SHP77 (cell line): ENCODE data around the gene SLC45A1.

Experiments
- DNase-seq, 2 experiments: peaks; one replicate each; lab custom pipeline; 2025; lab: John Stamatoyannopoulos, UW

SLC45A1 gene

DNA sequence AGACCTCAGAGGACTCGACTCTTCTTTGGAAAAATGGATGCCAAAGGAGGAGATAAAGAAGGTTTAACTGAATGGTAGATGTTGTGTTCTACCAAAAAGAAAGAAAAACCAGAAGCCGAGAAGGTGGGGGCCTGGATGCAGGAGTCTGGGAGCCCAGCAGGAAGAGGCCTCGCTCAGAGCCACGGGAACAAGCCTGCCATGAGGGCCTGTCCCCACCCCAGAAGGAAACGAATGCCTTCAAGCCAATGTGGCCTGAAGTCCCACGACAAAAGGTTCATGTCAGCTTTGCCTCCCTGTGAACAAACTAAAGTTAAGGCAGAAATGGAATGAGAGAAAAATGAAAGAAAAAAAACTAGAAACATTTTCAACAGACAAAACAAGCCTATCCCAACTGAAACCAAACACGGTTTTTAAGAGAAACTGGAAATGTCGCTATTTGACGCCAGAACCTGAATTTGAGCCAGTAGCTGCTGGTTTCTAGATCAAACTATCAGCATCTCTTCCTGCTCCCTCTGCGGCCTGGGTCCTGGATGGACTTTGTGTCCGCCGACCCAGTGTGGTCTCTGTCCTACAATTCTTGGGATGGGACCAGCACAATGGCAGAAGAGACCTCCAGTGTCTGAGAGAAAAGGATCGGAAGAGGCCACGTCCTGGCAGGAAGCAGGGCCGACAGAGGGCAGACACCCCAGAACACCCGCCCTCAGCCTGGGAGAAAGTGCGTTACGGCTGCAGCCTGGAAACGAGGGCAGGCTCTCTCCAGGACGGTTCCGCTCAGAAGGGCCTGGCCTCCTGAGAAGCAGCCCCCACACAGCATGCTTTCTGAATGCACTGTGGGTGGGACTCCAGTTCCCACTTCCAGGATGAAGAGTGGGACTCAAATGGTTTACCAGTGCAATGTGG is 35.2 kb downstream of the SLC45A1 start:
- no peak for DNase-seq

DNA sequence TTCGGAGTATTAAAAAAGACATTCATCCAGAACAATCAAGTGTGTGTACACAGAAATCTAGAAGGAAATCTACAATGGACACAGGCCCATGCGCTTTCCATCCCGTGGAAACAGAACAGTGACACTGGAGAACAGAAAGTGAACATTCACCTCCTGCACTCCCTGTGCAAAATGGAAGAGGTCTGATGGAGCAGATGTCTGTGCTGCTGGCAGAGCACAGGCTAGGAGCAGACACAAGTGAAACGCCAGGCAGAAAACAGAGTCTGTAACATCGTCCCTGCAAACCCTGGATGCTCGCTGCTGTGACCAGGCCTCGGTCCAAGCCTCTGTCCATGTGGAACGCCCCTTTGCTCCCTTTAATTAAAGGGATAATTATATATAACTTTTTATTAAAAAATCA is 36.1 kb downstream of the SLC45A1 start:
- no peak for DNase-seq

- no peak for DNase-seq
Measured at GRCh38 chr1:8355439-8356255, 37.7 kb downstream of the SLC45A1 start.

DNA sequence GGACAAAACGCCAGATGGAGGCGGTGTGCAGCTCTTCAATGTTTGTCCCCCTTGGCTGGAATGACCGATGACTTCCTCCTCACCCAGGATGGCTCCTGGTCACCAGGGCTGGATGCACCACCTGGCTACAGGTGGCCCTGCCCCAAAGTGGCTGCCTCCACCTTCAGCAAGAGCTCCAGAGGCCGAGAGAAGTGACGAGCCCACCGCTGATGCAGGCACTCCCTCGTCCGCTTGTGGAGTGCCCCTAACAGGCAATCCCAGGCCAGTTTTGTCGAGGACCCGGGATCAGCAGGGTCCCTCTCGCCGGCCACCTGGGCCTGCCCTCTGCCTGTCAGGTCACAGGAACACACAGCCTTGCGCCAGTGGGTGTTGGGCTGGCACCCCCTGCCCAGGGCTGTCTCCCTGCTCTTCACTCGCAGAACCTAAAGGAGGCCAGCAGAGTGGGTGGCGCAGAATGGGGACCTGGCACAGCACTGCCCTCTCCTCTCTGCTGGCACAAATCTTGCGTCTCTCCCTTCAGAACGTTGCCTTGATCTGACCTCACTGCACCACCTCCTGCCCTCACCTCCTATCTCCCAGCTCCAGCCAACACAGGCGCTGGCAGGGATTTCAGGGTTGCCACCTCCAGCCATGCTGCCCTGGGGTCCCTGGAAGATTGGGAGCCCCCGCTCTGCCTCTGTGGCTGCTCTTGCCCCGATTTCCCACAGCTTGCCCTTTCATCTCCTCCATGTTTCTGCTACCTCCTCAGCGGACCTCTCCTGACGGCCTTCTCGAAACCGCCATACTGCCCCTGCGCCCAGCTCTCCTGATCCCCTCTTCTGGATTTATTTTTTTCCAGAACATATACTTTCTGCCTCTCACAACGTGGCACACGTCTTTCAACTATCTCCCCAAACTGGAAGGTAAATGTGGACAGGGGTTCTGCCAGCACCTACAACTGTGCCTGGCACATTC is 38.6 kb downstream of the SLC45A1 start:
- no peak for DNase-seq

DNA sequence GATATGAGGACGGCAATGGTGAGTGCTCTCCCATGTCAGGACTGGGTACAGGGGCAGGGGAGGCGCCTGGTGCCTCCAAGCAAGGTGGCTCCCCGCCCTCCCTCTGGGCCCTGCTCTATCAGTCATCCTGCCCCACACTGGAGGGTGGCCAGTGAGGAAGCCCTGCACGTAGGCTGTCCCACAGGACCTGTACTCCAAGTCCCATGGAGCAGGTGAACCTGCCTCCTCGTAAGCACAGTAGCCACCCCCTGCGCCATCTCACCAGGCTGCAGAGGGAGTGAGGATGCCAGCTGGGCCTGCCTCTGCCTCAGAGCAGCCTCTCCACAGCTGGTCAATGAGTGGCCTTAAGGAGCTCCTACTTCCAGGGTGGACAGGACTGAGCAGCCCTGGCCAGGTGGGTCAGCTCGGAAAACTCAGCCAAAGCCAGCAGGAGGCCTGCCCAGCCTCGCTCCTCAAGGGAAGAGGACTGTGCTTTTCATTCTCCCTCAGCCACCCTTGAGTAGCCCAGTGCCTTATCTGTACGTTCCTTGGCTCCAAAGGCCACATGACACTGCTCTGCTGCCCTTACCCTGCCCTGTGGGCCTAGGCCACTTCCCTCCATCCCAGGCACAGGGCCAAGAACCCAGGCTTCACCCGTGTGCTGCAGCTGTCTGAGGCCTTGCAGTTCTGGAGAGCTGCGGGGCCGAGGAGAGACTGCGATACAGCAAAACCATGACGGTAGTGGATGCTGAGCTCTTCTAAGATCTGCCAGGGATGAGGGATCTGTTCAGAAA is 39.6 kb downstream of the SLC45A1 start:
- DNase-seq, result no peak

DNA sequence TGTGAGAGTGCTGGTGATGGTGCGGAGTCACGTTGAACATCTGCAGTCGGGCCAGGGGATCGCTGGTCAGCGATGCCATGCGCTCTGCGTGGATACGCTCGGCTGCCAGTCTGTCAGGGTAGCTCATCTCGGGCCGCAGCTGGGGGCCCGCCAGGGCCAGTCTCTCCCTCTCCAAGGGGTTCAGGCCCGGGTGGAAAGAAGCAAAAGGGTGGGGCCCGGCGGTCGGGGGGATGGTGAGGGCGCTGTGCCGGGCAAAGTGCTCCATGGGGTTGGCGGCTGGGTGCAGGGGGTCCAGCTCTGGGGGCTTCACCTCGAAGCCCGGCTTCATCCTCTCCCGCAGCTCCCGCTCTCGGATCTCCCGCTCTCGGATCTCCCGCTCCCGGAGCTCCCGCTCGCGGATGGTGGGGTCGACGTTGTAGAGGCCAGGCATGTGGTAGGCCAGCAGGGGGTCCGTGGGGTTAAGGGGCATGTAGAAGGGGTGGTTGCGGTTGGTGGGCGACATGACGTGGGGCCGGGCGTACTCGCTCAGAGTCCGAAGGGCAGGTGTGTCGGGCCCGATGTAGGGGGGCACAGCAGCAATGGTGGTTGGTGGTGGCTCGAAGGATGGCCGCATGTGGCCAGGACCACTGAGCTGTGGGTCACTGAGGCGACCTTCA is 40.5 kb downstream of the SLC45A1 start:
- DNase-seq, result no peak

GRCh38 chr1:8358897-8359616 is 41.1 kb downstream of the SLC45A1 start:
- no peak for DNase-seq

GRCh38 chr1:8359617-8360481 is 41.9 kb downstream of the SLC45A1 start:
- DNase-seq, result no peak

DNA sequence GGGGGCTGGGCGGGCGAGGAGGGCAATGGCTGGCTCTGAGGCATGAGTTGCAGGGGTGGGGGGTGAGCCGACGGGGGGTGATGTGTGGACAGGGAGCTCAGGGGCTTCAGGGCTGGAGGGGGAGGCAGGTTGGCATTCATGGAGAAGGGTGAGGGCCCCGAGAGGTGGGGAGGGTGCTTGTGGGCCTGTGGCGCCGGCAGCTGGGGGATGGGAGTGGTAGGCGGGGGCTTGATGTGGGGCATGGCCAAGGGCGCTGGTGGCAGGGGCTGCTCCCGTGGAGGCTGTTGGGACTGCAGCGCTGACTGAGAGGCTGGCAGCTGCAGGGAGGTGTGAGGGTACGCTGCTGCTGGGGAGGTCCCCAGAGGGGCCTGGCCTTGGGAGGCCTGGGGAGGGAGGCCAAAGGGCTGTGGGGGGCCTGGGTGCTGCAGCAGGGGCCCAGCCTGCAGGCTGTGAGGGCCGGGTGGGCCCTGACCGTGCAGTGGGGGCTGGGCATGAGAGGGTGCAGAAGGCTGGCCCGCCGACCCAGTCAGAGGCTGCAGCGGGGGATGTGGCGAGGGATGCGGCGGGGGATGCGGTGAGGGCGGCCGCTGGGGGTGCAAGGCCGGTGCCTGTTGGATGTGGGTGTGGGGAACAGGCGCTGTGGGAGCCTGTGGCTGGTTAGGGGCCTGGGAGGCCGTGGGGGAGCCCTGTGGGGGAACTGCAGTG is 42.7 kb downstream of the SLC45A1 start:
- DNase-seq, result no peak

DNA sequence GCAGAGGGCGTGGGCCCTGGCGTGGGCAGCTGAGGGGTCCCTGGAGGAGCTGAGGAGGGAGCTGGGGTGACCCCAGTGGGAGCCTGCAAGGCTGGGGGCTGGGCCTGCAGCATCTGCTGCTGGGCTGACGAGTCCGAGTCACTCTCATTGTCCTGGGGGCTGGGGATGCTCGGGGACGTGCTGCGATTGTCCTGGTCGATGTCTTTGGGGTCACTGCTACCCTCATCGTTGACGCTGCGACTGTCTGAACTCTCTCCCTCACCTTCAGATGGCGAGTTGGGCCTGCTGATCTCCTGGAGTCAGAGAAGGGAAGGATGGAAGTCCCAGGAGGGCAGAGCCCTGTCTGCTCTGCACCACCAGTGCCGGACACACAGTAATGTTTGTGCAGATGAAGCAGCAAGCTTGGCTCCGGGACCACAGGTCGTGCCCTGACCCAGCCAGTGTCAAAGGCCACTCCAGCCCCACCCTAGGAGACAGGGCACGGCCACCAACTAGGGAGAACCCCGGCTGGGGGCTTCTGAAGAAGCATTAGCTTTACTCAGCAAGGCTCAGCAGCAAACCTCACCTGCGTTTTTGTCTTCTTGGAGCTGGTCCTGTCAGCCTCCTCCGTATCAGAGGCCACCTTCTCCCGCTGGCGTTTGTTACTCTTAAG is 43.4 kb downstream of the SLC45A1 start:
- no peak for DNase-seq

GRCh38 chr1:8362701-8363101 is 44.8 kb downstream of the SLC45A1 start:
- no peak for DNase-seq

- no peak for DNase-seq
Measured at GRCh38 chr1:8363186-8363766, 45.4 kb downstream of the SLC45A1 start.

DNA sequence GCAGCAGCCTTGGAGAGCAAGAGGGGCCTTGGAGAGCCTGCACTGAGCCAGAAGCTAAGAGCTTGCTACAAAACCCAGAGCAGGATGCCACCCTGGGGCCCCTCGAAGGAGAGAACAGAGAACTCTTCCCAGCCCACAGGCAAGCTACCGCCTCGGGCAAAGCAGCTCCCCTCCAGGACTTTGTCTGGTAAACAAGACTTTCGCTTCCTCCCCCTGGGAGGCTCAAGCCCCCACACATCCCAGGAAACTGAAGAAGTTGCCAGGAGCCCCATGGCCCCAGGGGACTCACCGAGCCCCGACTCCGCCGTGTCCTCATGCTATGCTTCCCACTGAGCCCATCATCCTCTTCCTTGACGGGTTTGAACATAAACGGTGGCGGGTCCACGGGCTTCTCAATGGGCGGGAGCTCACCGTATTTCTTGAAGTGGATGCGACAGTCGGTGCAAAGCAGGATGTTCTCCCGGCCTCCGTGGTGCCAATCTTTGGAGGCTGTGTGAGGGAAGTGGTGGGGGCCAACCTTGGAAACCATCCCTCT is 45.9 kb downstream of the SLC45A1 start:
- no peak for DNase-seq

DNA sequence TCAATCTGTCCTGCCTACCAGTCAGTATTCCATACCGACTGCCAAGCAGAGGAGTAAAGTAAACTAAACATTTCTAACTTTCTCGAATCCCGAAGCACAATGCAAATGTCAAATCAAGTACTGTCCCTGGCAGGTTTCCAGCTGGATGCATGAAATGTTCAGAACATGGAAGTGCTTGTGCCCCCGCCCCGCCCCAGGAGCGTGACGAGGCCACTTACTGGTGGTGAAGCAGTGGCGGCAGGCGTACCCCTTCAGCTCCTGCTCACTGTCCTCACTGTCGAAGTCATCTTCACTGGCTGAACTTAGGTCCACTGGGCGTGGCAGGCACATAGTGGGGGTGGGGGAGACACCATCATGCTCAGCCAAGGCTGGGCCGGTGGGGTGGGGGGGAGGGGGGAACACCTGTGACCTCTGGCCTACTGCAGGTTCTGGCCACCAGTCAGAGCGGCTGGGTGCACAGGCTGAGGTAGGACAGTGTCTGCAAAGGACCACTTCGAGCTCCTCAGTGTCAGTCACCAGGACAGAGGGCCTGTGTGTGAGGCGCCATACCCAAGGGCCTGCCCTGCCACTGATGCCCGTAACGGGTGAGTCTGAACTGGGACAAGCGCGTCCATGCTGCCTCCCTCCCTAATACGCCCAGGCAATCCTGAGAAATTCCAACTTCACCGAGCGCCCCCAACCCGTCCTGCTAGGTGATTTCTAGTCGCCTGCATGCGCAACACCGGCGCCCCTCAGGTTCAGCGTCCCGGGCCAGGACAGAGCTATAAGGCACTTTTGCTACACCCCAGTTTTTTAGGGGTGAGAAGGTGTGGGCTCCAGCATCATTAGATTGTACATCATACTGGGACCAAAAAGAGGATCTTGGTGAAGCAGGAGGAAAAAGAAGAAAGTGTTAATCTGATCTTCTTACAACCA is 46.9 kb downstream of the SLC45A1 start:
- no peak for DNase-seq

GRCh38 chr1:8365661-8366362 is 47.9 kb downstream of the SLC45A1 start:
- DNase-seq, result no peak
